Caki2 (cell line): ENCODE results near the gene CCKAR. TPM values are rescaled to one million over a fixed set of nuclear protein-coding genes. Genes with fewer than 3 reads are reported as not detected.

Source experiments
- DNase-seq: peaks from one replicate; pipeline ENCODE4 v3.0.0-alpha.2; 2015; ENCODE audit warnings: low read depth
- in situ Hi-C: cut with HindIII; loops from 2 replicates; pipeline ENCODE4 v1.10.0; 2016; ENCODE audit warnings: low sequenced_read_pairs, low pct_unique_long_range_greater_than_20kb, mixed read lengths
- total RNA-seq: library from RNA; depleted of rRNA; stranded (reverse); fragments of >200 nt; shearing (Covaris generic); gene quantifications from 2 replicates; pipeline ENCODE4 v1.2.3, GENCODE V29; 2014; ENCODE audit warnings: low replicate concordance

Gene CCKAR
- total RNA-seq, 1 experiment from 2014 or later, result not detected

- in situ Hi-C loops, result no loop called here
- DNase-seq, result no peak
Observed at GRCh38 chr4:26466578-26467270, 23.6 kb downstream of the CCKAR start.

GRCh38 chr4:26464420-26465095 lies 25.7 kb downstream of the CCKAR start:
- DNase-seq, result no peak
- in situ Hi-C loops, result no loop called here

- DNase-seq, result no peak
- in situ Hi-C loops, result no loop called here
Observed at GRCh38 chr4:26463386-26463785, 26.9 kb downstream of the CCKAR start.

GRCh38 chr4:26462874-26463273 lies 27.4 kb downstream of the CCKAR start:
- DNase-seq, result no peak
- in situ Hi-C loops, result no loop called here

GRCh38 chr4:26459756-26460530 lies 30.3 kb downstream of the CCKAR start:
- DNase-seq, result no peak
- in situ Hi-C loops, result no loop called here

- in situ Hi-C loops, result no loop called here
- peak; percentile 66 for DNase-seq
Observed at GRCh38 chr4:26459054-26459755, 31.1 kb downstream of the CCKAR start.

- in situ Hi-C loops, result no loop called here
- no peak for DNase-seq
Observed at GRCh38 chr4:26458157-26458561, 32.1 kb downstream of the CCKAR start.

- DNase-seq, result no peak
- in situ Hi-C loops, result no loop called here
Observed at GRCh38 chr4:26457412-26457811, 32.9 kb downstream of the CCKAR start.

- in situ Hi-C loops, result no loop called here
- DNase-seq, result no peak
Observed at GRCh38 chr4:26455571-26455970, 34.7 kb downstream of the CCKAR start.

- no peak for DNase-seq
- in situ Hi-C loops, result no loop called here
Observed at GRCh38 chr4:26454961-26455360, 35.3 kb downstream of the CCKAR start.

GRCh38 chr4:26452565-26453531 lies 37.4 kb downstream of the CCKAR start:
- in situ Hi-C loops, result no loop called here
- DNase-seq, result no peak

GRCh38 chr4:26451597-26451996 lies 38.7 kb downstream of the CCKAR start:
- no peak for DNase-seq
- in situ Hi-C loops, result no loop called here

GRCh38 chr4:26450418-26450817 lies 39.9 kb downstream of the CCKAR start:
- in situ Hi-C loops, result no loop called here

GRCh38 chr4:26447378-26447777 lies 42.9 kb downstream of the CCKAR start:
- in situ Hi-C loops, result loop anchor here (25.0 kb wide), 1 partner anchor 265 kb away; no protein-coding TSS in a partner anchor
- no peak for DNase-seq

More at GRCh38 chr4:26450418-26450817, 39.9 kb downstream of the CCKAR start:
- no peak for DNase-seq

- no peak for DNase-seq
- in situ Hi-C loops, result loop anchor here (25.0 kb wide), 1 partner anchor 271 kb away; no protein-coding TSS in a partner anchor
Observed at GRCh38 chr4:26441771-26442170, 48.5 kb downstream of the CCKAR start.

GRCh38 chr4:26441102-26441501 lies 49.2 kb downstream of the CCKAR start:
- in situ Hi-C loops, result loop anchor here (25.0 kb wide), 1 partner anchor 271 kb away; no protein-coding TSS in a partner anchor
- no peak for DNase-seq

GRCh38 chr4:26434030-26434639 lies 56.1 kb downstream of the CCKAR start:
- in situ Hi-C loops, result loop anchor here (25.0 kb wide), 1 partner anchor 278 kb away; no protein-coding TSS in a partner anchor
- DNase-seq, result no peak
